K562 (cell line): ENCODE measurements around the gene ADGRG1. TPM values are rescaled to one million over a fixed set of nuclear protein-coding genes. Genes with fewer than 3 reads are reported as not detected.

Experiments used
- CEBPG ChIP-seq, 3 experiments: fragments of 200-800 bp in 1 of 3; sonication (Bioruptor generic) in 1 of 3; sonication (generic) in 1 of 3; formaldehyde crosslinking in 1 of 3; IDR thresholded peaks in 2 of 3; conservative IDR thresholded peaks in 1 of 3; 2 replicates each; pipeline versions ENCODE4 v1.6.1 to v1.8.0; 2016 to 2022; ENCODE audit warnings: missing compliant biosample characterization in 2 of 3, missing genetic modification characterization in 2 of 3, mild to moderate bottlenecking in 1 of 3, missing genetic modification reagents in 1 of 3
- HMG20A ChIP-seq: fragments of 450-650 bp; formaldehyde crosslinking; conservative IDR thresholded peaks from 2 replicates; pipeline ENCODE4 v1.4.0; 2020; ENCODE audit warnings: mild to moderate bottlenecking, mixed read lengths
- KDM1A ChIP-seq, 2 experiments: fragments of 450-650 bp; IDR thresholded peaks; 2 replicates each; pipeline ENCODE4 v1.6.1; 2016; ENCODE audit warnings: mild to moderate bottlenecking in 2 of 2
- NR2C2 ChIP-seq, 2 experiments: fragments of 200-800 bp in 1 of 2; sonication (Bioruptor generic) in 1 of 2; sonication (generic) in 1 of 2; formaldehyde crosslinking in 1 of 2; IDR thresholded peaks; 2 replicates each; pipeline versions ENCODE4 v1.6.1 to v1.8.0; 2016 to 2022; ENCODE audit warnings: mild to moderate bottlenecking in 1 of 2, missing compliant biosample characterization in 1 of 2, missing genetic modification characterization in 1 of 2, missing genetic modification reagents in 1 of 2
- RBFOX2 ChIP-seq: fragments of 200-400 bp; formaldehyde crosslinking; IDR thresholded peaks from 2 replicates; pipeline ENCODE4 v1.6.1; 2017; ENCODE audit warnings: low read depth, mild to moderate bottlenecking, low read length, moderate library complexity
- SAFB ChIP-seq: fragments of 200-400 bp; formaldehyde crosslinking; IDR thresholded peaks from 2 replicates; pipeline ENCODE4 v1.6.1; 2017; ENCODE audit warnings: low read depth, low read length, borderline replicate concordance
- ZEB2 ChIP-seq: fragments of 450-650 bp; IDR thresholded peaks from 2 replicates; pipeline ENCODE4 v1.6.1; 2016
- ZNF584 ChIP-seq: fragments of 200-800 bp; sonication (Bioruptor generic); IDR thresholded peaks from 2 replicates; pipeline ENCODE4 v1.6.1; 2016; ENCODE audit warnings: low read depth, mild to moderate bottlenecking, missing genetic modification characterization, missing compliant biosample characterization
- polyA plus RNA-seq, 8 experiments: library from polyadenylated mRNA; depleted of rRNA in 4 of 8; stranded (reverse) in 5 of 8; unstranded in 3 of 8; fragments of >200 nt; fragmentation: Nextera tagmentation in 2 of 8; fragmentation: Illumina TruSeq in 1 of 8; extraction: Ambion mirVana in 2 of 8; extraction: Trizol in 1 of 8; gene quantifications; 2 replicates each; pipeline versions ENCODE4 v1.2.1 to v1.2.3, GENCODE V29; 2011 to 2014; ENCODE audit warnings: inconsistent platforms in 1 of 8, missing spikeins in 1 of 8
- total RNA-seq, 7 experiments: library from RNA; depleted of rRNA in 6 of 7; stranded (reverse); fragments of >200 nt in 6 of 7; fragmentation: Illumina TruSeq in 2 of 7; extraction: Trizol in 2 of 7; gene quantifications; 2 replicates each; pipeline versions ENCODE4 v1.2.1 to v1.2.3, GENCODE V29; 2011 to 2021; ENCODE audit warnings: low replicate concordance in 1 of 7

ADGRG1 gene
- total and polyA plus RNA-seq, 9 of the 15 experiments (the other 6 are each of a cell fraction or from before 2014, with no cell fraction given): 0.04 to 0.31 (median 0.16) TPM; not detected in 6

- TF ChIP-seq CEBPG (CRISPR knock-in tag; IDR thresholded peaks at IDR 0.05) (no peak), CEBPG (tag; conservative IDR thresholded peaks at IDR 0.05 in 1 of 2, IDR thresholded peaks at IDR 0.05 in 1 of 2) (peak in 1 of 2 experiments; percentile 5; a peak in 1 of 4 replicates), SAFB (no peak), ZEB2 (no peak), ZNF584 (CRISPR knock-in tag) (no peak), RBFOX2 (no peak), NR2C2 (CRISPR knock-in tag; IDR thresholded peaks at IDR 0.05) (no peak), NR2C2 (tag; IDR thresholded peaks at IDR 0.05) (0 out of 2 replicates have a peak, but pooled peaks have one; percentile 34), KDM1A (IDR thresholded peaks at IDR 0.05) (no peak), HMG20A (no peak)
Observed at GRCh38 chr16:57608462-57609113, 19.8 kb upstream of the ADGRG1 start (continued).
